ENCODE measurements around the gene CAMK1D. TPM values are rescaled to one million over a fixed set of nuclear protein-coding genes. Genes with fewer than 3 reads are reported as not detected.

Gene CAMK1D
- total RNA-seq, 1 experiment from 2014 or later, result 10.2 TPM

DNA sequence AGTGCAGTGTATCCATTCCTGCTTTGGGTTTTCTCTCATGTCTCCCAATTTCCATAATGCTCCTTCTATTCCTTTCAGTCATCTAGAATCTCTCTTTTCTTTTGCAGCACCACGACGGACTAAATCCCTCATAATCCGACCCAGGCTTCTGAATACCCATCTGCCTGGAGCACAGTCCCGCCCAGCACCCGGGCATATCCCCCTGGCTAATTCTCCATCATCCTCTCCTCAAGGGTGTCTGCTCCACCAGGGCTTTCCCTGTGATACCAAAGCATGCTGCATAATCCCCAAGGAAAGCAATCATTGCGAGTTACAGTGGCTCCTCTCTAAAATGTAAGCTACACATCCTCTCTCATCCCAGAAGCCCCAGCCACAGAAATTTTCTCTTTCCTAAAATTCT is 330.3 kb downstream of the CAMK1D start (continued):
- TF ChIP-seq FOXJ3 (CRISPR knock-in tag; IDR thresholded peaks at IDR 0.05; ENCODE audit: borderline replicate concordance) (no peak), GRHL2 (CRISPR knock-in tag; IDR thresholded peaks at IDR 0.05; ENCODE audit: insufficient replicate concordance, severe bottlenecking) (no peak), NR1H2 (CRISPR knock-in tag; IDR thresholded peaks at IDR 0.05) (no peak), ZNF138 (CRISPR knock-in tag; conservative IDR thresholded peaks at IDR 0.05) (no peak)
- TF ChIP-seq, protein P1, sequence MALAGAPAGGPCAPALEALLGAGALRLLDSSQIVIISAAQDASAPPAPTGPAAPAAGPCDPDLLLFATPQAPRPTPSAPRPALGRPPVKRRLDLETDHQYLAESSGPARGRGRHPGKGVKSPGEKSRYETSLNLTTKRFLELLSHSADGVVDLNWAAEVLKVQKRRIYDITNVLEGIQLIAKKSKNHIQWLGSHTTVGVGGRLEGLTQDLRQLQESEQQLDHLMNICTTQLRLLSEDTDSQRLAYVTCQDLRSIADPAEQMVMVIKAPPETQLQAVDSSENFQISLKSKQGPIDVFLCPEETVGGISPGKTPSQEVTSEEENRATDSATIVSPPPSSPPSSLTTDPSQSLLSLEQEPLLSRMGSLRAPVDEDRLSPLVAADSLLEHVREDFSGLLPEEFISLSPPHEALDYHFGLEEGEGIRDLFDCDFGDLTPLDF (CRISPR knock-in tag; IDR thresholded peaks at IDR 0.05), result no peak

DNA sequence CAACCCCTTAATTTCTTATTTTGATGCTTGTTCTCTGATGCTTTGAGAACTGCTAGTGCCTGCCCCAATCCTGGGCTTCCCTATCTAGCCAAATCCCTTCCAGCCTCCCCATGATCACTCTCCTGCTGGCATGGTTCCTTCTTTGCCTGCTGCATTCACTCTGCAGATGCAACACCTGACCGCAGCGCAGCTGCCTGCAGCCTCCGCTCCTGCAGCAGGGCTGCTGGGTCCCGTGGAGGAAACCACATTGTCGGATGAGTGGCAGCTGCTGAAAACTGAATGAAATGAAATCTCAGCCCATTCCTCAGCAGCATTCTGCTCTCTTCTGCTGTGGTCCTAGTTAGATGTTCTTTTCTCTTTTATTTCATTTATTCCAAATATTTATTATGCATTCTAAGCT is 331.9 kb downstream of the CAMK1D start:
- CTCF ChIA-PET, result no interaction called here
- Mint-ChIP-seq H3K27ac (no peak overlapping the region), H3K4me1 (no peaks in the 10 kb centered on the region), H3K9me3 (peaks cover 3% of the 10 kb centered on the region; the same call in 1 of the 2 replicates), H3K27me3 (ENCODE audit: low read depth) (no peaks in the 10 kb centered on the region), H3K4me3 (no peak overlapping the region), H3K36me3 (no peaks in the 10 kb centered on the region)
- no peak for ATAC-seq
- POLR2A ChIA-PET, result no interaction called here
- no peak for TF ChIP-seq EMX1 (CRISPR knock-in tag; IDR thresholded peaks at IDR 0.05)
- TF ChIP-seq, protein P2, sequence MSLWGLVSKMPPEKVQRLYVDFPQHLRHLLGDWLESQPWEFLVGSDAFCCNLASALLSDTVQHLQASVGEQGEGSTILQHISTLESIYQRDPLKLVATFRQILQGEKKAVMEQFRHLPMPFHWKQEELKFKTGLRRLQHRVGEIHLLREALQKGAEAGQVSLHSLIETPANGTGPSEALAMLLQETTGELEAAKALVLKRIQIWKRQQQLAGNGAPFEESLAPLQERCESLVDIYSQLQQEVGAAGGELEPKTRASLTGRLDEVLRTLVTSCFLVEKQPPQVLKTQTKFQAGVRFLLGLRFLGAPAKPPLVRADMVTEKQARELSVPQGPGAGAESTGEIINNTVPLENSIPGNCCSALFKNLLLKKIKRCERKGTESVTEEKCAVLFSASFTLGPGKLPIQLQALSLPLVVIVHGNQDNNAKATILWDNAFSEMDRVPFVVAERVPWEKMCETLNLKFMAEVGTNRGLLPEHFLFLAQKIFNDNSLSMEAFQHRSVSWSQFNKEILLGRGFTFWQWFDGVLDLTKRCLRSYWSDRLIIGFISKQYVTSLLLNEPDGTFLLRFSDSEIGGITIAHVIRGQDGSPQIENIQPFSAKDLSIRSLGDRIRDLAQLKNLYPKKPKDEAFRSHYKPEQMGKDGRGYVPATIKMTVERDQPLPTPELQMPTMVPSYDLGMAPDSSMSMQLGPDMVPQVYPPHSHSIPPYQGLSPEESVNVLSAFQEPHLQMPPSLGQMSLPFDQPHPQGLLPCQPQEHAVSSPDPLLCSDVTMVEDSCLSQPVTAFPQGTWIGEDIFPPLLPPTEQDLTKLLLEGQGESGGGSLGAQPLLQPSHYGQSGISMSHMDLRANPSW (CRISPR knock-in tag; conservative IDR thresholded peaks at IDR 0.05; ENCODE audit: low read depth), result no peak
- no peak for DNase-seq (ENCODE audit: low spot score)

DNA sequence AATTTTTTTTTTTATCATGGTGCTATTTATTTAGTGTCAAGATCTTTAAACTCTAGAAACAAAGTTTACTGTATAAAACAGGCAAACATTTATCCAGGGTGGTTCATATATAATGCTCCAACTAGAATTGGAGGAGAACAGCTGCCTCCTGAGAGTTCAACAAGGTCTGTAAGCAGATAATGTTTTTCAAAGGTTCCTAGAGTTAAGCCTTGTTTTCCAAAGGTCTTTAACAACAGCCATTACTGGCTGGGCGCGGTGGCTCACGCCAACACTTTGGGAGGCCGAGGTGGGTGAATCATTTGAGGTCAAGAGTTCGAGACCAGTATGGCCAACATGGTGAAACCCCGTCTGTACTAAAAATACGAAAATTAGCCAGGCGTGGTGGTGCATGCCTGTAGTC is 335.4 kb downstream of the CAMK1D start:
- Mint-ChIP-seq H3K4me1 (no peaks in the 10 kb centered on the region), H3K36me3 (no peaks in the 10 kb centered on the region), H3K4me3 (no peak overlapping the region), H3K27me3 (ENCODE audit: low read depth) (no peaks in the 10 kb centered on the region), H3K27ac (no peak overlapping the region), H3K9me3 (no peaks in the 10 kb centered on the region)
- CTCF ChIA-PET, result no interaction called here
- DNase-seq (ENCODE audit: low spot score) (no peak), ATAC-seq (no peak)
- TF ChIP-seq CBFB (CRISPR knock-in tag; IDR thresholded peaks at IDR 0.05; ENCODE audit: low read depth) (no peak), NFE2L1 (CRISPR knock-in tag; IDR thresholded peaks at IDR 0.05) (no peak), JAZF1 (CRISPR knock-in tag; IDR thresholded peaks at IDR 0.05) (no peak), RORB (CRISPR knock-in tag; IDR thresholded peaks at IDR 0.05) (no peak), ESRRA (CRISPR knock-in tag; IDR thresholded peaks at IDR 0.05; ENCODE audit: borderline replicate concordance) (no peak), ZNF317 (CRISPR knock-in tag; IDR thresholded peaks at IDR 0.05; ENCODE audit: borderline replicate concordance, low read depth) (no peak), NFYB (CRISPR knock-in tag; conservative IDR thresholded peaks at IDR 0.05; ENCODE audit: low read depth) (no peak), TCF7 (CRISPR knock-in tag; IDR thresholded peaks at IDR 0.05; ENCODE audit: low read depth) (no peak), ZNF121 (CRISPR knock-in tag; IDR thresholded peaks at IDR 0.05) (no peak), ZNF423 (CRISPR knock-in tag; IDR thresholded peaks at IDR 0.05) (no peak), ZNF219 (CRISPR knock-in tag; IDR thresholded peaks at IDR 0.05; ENCODE audit: borderline replicate concordance) (no peak), TP53 (CRISPR knock-in tag; IDR thresholded peaks at IDR 0.05) (no peak), OVOL2 (CRISPR knock-in tag; IDR thresholded peaks at IDR 0.05; ENCODE audit: borderline replicate concordance) (no peak)
- TF ChIP-seq, protein P3, sequence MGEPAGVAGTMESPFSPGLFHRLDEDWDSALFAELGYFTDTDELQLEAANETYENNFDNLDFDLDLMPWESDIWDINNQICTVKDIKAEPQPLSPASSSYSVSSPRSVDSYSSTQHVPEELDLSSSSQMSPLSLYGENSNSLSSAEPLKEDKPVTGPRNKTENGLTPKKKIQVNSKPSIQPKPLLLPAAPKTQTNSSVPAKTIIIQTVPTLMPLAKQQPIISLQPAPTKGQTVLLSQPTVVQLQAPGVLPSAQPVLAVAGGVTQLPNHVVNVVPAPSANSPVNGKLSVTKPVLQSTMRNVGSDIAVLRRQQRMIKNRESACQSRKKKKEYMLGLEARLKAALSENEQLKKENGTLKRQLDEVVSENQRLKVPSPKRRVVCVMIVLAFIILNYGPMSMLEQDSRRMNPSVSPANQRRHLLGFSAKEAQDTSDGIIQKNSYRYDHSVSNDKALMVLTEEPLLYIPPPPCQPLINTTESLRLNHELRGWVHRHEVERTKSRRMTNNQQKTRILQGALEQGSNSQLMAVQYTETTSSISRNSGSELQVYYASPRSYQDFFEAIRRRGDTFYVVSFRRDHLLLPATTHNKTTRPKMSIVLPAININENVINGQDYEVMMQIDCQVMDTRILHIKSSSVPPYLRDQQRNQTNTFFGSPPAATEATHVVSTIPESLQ (CRISPR knock-in tag; IDR thresholded peaks at IDR 0.05), result no peak
- TF ChIP-seq, protein P4, sequence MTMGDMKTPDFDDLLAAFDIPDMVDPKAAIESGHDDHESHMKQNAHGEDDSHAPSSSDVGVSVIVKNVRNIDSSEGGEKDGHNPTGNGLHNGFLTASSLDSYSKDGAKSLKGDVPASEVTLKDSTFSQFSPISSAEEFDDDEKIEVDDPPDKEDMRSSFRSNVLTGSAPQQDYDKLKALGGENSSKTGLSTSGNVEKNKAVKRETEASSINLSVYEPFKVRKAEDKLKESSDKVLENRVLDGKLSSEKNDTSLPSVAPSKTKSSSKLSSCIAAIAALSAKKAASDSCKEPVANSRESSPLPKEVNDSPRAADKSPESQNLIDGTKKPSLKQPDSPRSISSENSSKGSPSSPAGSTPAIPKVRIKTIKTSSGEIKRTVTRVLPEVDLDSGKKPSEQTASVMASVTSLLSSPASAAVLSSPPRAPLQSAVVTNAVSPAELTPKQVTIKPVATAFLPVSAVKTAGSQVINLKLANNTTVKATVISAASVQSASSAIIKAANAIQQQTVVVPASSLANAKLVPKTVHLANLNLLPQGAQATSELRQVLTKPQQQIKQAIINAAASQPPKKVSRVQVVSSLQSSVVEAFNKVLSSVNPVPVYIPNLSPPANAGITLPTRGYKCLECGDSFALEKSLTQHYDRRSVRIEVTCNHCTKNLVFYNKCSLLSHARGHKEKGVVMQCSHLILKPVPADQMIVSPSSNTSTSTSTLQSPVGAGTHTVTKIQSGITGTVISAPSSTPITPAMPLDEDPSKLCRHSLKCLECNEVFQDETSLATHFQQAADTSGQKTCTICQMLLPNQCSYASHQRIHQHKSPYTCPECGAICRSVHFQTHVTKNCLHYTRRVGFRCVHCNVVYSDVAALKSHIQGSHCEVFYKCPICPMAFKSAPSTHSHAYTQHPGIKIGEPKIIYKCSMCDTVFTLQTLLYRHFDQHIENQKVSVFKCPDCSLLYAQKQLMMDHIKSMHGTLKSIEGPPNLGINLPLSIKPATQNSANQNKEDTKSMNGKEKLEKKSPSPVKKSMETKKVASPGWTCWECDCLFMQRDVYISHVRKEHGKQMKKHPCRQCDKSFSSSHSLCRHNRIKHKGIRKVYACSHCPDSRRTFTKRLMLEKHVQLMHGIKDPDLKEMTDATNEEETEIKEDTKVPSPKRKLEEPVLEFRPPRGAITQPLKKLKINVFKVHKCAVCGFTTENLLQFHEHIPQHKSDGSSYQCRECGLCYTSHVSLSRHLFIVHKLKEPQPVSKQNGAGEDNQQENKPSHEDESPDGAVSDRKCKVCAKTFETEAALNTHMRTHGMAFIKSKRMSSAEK (CRISPR knock-in tag; IDR thresholded peaks at IDR 0.05; ENCODE audit: borderline replicate concordance), result no peak
- TF ChIP-seq, protein P5, sequence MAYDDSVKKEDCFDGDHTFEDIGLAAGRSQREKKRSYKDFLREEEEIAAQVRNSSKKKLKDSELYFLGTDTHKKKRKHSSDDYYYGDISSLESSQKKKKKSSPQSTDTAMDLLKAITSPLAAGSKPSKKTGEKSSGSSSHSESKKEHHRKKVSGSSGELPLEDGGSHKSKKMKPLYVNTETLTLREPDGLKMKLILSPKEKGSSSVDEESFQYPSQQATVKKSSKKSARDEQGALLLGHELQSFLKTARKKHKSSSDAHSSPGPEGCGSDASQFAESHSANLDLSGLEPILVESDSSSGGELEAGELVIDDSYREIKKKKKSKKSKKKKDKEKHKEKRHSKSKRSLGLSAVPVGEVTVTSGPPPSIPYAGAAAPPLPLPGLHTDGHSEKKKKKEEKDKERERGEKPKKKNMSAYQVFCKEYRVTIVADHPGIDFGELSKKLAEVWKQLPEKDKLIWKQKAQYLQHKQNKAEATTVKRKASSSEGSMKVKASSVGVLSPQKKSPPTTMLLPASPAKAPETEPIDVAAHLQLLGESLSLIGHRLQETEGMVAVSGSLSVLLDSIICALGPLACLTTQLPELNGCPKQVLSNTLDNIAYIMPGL (CRISPR knock-in tag; IDR thresholded peaks at IDR 0.05), result no peak
- POLR2A ChIA-PET, result no interaction called here

Data from WTC11 (cell line).